Measurements from ENCODE around the gene TFDP2. TPM values are rescaled to one million over a fixed set of nuclear protein-coding genes. Genes with fewer than 3 reads are reported as not detected.

TFDP2 gene
- total and polyA plus RNA-seq, 2 donors (not counting 1 experiment from before 2014, with no cell fraction given) = 5.5 to 31.7 TPM

DNA sequence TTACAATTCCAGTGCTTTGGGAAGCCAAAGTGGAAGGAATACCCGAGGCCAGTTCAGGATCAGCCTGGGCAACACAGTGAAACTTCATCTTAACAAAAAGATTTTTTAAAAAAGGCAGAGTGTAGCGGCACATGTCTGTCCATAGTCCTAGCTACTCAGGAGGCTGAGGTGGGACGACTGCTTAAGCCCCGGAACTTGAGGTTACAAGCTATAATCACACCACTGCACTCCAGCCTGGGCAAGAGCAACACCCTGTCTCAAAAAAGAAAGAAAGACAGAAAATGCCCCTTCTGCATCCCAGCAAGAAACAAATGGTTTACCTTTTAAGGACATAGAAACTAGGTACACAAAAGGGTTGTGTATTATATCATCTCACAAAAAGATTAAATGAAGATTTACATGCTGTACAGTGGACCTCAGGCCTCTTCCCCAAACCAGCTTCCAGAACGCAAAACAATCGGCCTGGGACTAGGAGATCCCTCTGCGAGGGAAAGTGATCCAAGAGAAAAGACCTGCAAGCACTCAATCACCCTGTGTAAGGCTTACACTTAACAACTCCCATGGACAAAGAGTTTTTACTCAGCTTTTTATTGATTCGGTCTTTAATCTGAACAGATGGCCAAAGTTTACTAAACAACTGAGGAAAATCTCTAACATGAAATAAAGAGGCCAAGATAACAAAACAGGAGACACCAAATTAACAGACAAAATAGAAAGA lies 21.2 kb downstream of the TFDP2 start:
- WGBS (ENCODE audit: insufficient coverage) = 100% methylated on average over 7 of the region's 8 CpGs
- intact Hi-C loops (cut with micrococcal nuclease) = loop anchor here (5.0 kb wide), 1 partner anchor 859 kb away; no protein-coding TSS in a partner anchor
- Histone ChIP-seq H2AFZ (ENCODE audit: insufficient read depth, low read depth, low read length, poor library complexity, severe bottlenecking) (no peak overlapping the region), H3K27ac (ENCODE audit: low read length in 2 of 2) (no peak overlapping the region), H3K4me2 (replicated peaks; ENCODE audit: low read depth, low read length, poor library complexity, severe bottlenecking) (no peak overlapping the region), H3K9ac (ENCODE audit: low read length) (no peak overlapping the region), H4K20me1 (ENCODE audit: control insufficient read depth, insufficient read depth, low read length, poor library complexity, severe bottlenecking) (no peaks in the 10 kb centered on the region), H3K4me1 (ENCODE audit: control insufficient read depth in 2 of 2, insufficient read depth in 2 of 2, low read length in 2 of 2) (no peaks in the 10 kb centered on the region), H3K27me3 (replicated peaks in 1 of 4; ENCODE audit: control extremely low read depth in 1 of 4, control insufficient read depth in 3 of 4, insufficient read depth in 4 of 4, low read length in 3 of 4) (no peaks in the 10 kb centered on the region), H3K9me3 (ENCODE audit: control extremely low read depth in 1 of 3, control insufficient read depth in 2 of 3, insufficient read depth in 1 of 3, low read length in 2 of 3) (no peaks in the 10 kb centered on the region), H3K79me2 (ENCODE audit: control insufficient read depth, insufficient read depth, low read length) (peaks cover 17% of the 10 kb centered on the region), H3K36me3 (replicated peaks in 1 of 2; ENCODE audit: control extremely low read depth in 1 of 2, control insufficient read depth in 1 of 2, extremely low read depth in 1 of 2, insufficient read depth in 2 of 2, low read length in 1 of 2) (no peaks in the 10 kb centered on the region), H3K4me3 (ENCODE audit: control extremely low read depth in 1 of 5, extremely low read depth in 1 of 5, insufficient read depth in 1 of 5, low read depth in 2 of 5, low read length in 4 of 5) (no peak overlapping the region)
- H3K27ac Mint-ChIP-seq = no peak overlapping the region
- ChIA-PET POLR2A (no interaction called here), CTCF (interaction anchor here (2.9 kb wide), 1 partner anchor 152 kb away, joined by 12 read pairs; no protein-coding TSS in a partner anchor)
- H3K4me3 Mint-ChIP-seq = no peak overlapping the region
- no peaks in the 10 kb centered on the region for H3K27me3 Mint-ChIP-seq
- ATAC-seq (ENCODE audit: low read depth) (no peak), DNase-seq (no peak)
- TF ChIP-seq, protein P1, sequence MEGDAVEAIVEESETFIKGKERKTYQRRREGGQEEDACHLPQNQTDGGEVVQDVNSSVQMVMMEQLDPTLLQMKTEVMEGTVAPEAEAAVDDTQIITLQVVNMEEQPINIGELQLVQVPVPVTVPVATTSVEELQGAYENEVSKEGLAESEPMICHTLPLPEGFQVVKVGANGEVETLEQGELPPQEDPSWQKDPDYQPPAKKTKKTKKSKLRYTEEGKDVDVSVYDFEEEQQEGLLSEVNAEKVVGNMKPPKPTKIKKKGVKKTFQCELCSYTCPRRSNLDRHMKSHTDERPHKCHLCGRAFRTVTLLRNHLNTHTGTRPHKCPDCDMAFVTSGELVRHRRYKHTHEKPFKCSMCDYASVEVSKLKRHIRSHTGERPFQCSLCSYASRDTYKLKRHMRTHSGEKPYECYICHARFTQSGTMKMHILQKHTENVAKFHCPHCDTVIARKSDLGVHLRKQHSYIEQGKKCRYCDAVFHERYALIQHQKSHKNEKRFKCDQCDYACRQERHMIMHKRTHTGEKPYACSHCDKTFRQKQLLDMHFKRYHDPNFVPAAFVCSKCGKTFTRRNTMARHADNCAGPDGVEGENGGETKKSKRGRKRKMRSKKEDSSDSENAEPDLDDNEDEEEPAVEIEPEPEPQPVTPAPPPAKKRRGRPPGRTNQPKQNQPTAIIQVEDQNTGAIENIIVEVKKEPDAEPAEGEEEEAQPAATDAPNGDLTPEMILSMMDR (IDR thresholded peaks at IDR 0.05) = no peak
- no peak for TF ChIP-seq EZH2 (IDR thresholded peaks at IDR 0.05; ENCODE audit: borderline replicate concordance, insufficient read depth, low read depth, low read length, poor library complexity, severe bottlenecking)
- peaks cover 1% of the 10 kb centered on the region for H3K4me1 Mint-ChIP-seq
- H3K9me3 Mint-ChIP-seq (ENCODE audit: insufficient read depth) = no peaks in the 10 kb centered on the region

DNA sequence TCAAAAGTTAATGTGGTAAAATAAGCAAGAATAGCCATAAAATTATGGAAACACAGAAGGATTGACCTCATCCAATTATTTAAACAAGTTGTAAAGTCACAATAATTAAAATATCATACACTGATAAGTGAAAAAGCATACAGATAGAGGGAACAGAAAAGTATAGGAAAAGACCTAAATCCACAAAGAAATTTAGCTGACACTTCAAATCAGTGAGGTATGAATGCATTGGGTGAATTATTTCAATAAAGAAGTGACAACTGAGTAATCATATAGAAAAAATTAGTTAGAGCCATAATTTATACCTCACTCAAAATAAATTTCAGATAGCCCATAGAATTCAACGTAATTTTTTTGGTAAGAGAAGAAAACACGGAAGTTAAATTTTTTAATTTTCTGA lies 25.1 kb downstream of the TFDP2 start:
- Mint-ChIP-seq H3K4me1 (peaks cover 1% of the 10 kb centered on the region), H3K27me3 (no peaks in the 10 kb centered on the region), H3K27ac (no peak overlapping the region), H3K9me3 (ENCODE audit: insufficient read depth) (no peaks in the 10 kb centered on the region), H3K4me3 (no peak overlapping the region)
- Histone ChIP-seq H3K4me1 (ENCODE audit: control insufficient read depth in 2 of 2, insufficient read depth in 2 of 2, low read length in 2 of 2) (no peaks in the 10 kb centered on the region), H3K27ac (ENCODE audit: low read length in 2 of 2) (no peak overlapping the region), H3K79me2 (ENCODE audit: control insufficient read depth, insufficient read depth, low read length) (peaks cover 3% of the 10 kb centered on the region), H3K36me3 (replicated peaks in 1 of 2; ENCODE audit: control extremely low read depth in 1 of 2, control insufficient read depth in 1 of 2, extremely low read depth in 1 of 2, insufficient read depth in 2 of 2, low read length in 1 of 2) (no peaks in the 10 kb centered on the region), H3K9me3 (ENCODE audit: control extremely low read depth in 1 of 3, control insufficient read depth in 2 of 3, insufficient read depth in 1 of 3, low read length in 2 of 3) (peaks cover 0 to 3% (median 0%) of the 10 kb centered on the region in 3 donors), H4K20me1 (ENCODE audit: control insufficient read depth, insufficient read depth, low read length, poor library complexity, severe bottlenecking) (no peaks in the 10 kb centered on the region), H3K4me2 (replicated peaks; ENCODE audit: low read depth, low read length, poor library complexity, severe bottlenecking) (no peak overlapping the region), H2AFZ (ENCODE audit: insufficient read depth, low read depth, low read length, poor library complexity, severe bottlenecking) (no peak overlapping the region), H3K27me3 (replicated peaks in 1 of 4; ENCODE audit: control extremely low read depth in 1 of 4, control insufficient read depth in 3 of 4, insufficient read depth in 4 of 4, low read length in 3 of 4) (no peaks in the 10 kb centered on the region), H3K9ac (ENCODE audit: low read length) (no peak overlapping the region), H3K4me3 (ENCODE audit: control extremely low read depth in 1 of 5, extremely low read depth in 1 of 5, insufficient read depth in 1 of 5, low read depth in 2 of 5, low read length in 4 of 5) (no peak overlapping the region)
- DNase-seq (no peak), ATAC-seq (ENCODE audit: low read depth) (no peak)
- ChIA-PET CTCF (interaction anchor here (1.2 to 4.7 kb wide), 2 partner anchors 19 to 157 kb away, joined by 3 to 63 read pairs; no protein-coding TSS in a partner anchor), POLR2A (no interaction called here)
- TF ChIP-seq, protein P1 (IDR thresholded peaks at IDR 0.05) = no peak
- no peak for TF ChIP-seq EZH2 (IDR thresholded peaks at IDR 0.05; ENCODE audit: borderline replicate concordance, insufficient read depth, low read depth, low read length, poor library complexity, severe bottlenecking)
- no CpG with 5 or more reads among the region's 2 CpGs for WGBS (ENCODE audit: insufficient coverage)
- intact Hi-C loops (cut with micrococcal nuclease) = no loop called here
